GM12872 (cell line): ENCODE results near the gene PTPRK.

Experiments
- TF ChIP-seq, protein P1 (sequence below): IDR thresholded peaks from 3 replicates; pipeline ENCODE4 v1.5.1; 2011; ENCODE audit warnings: low read depth, mild to moderate bottlenecking, low read length, moderate library complexity; ENCODE audit not compliant: insufficient read depth

Gene PTPRK

DNA sequence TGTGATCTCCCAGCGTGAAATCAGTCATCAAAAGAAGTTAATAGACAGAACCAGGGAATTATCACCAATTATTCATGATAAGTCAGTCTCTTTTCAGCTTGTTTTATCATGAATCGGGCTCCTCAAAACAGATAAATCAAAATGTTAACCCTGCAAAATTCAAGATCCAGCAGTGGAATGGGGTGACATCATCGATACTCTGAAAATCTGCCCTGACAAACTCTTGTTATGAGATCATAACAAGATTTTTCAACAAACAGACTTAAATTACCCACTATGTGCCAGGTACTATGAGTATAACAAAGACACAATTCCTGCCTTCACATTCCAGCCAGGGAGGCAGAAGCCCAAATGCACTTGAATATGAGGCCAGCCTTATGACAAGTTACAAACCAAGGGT is 64.4 kb downstream of the PTPRK start:
- TF ChIP-seq, protein P1, sequence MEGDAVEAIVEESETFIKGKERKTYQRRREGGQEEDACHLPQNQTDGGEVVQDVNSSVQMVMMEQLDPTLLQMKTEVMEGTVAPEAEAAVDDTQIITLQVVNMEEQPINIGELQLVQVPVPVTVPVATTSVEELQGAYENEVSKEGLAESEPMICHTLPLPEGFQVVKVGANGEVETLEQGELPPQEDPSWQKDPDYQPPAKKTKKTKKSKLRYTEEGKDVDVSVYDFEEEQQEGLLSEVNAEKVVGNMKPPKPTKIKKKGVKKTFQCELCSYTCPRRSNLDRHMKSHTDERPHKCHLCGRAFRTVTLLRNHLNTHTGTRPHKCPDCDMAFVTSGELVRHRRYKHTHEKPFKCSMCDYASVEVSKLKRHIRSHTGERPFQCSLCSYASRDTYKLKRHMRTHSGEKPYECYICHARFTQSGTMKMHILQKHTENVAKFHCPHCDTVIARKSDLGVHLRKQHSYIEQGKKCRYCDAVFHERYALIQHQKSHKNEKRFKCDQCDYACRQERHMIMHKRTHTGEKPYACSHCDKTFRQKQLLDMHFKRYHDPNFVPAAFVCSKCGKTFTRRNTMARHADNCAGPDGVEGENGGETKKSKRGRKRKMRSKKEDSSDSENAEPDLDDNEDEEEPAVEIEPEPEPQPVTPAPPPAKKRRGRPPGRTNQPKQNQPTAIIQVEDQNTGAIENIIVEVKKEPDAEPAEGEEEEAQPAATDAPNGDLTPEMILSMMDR = no peak

- TF ChIP-seq, protein P1 = no peak
Measured at GRCh38 chr6:128452713-128453112, 67.7 kb downstream of the PTPRK start.

DNA sequence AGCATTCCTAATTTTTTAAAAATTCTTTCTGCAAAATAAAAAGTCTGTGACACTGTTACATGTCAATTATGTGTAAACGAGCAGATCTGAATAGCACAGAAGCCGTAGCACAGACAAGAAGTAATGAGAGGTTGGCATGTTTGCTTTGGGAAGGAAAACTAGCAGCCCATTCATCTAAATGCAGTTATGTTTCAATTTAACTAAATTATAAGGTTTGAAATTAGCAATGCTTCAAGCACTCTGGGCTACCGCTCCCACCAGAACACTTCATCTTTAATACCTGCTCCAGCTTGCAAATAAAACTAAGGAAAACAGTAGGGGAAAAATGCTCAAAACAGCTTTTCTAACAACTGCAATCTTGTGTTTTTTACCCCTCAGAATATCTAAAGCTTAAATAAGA is 73.9 kb downstream of the PTPRK start:
- TF ChIP-seq, protein P1 = no peak

DNA sequence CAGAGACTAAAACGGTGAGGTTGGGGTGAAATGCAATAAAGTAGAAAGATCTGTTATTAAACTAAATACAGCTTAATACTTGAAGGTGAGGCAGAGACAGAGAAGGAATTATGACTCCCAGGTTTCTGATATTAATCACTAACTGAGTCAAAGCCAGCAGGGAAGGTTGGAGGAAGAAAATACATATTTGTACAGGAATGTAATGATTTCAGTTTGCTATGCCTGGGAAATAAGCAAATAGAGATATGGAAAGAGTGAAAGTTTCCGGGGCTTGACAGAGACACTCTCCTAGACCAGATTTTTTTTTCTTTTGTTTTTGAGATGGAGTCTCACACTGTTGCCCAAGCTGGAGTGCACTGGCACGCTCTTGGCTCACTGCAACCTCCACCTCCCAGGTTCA is 76.8 kb downstream of the PTPRK start:
- TF ChIP-seq, protein P1 = no peak

- TF ChIP-seq, protein P1 = no peak
Measured at GRCh38 chr6:128439627-128440026, 80.8 kb downstream of the PTPRK start.

GRCh38 chr6:128438393-128438792 is 82.0 kb downstream of the PTPRK start:
- TF ChIP-seq, protein P1 = no peak

DNA sequence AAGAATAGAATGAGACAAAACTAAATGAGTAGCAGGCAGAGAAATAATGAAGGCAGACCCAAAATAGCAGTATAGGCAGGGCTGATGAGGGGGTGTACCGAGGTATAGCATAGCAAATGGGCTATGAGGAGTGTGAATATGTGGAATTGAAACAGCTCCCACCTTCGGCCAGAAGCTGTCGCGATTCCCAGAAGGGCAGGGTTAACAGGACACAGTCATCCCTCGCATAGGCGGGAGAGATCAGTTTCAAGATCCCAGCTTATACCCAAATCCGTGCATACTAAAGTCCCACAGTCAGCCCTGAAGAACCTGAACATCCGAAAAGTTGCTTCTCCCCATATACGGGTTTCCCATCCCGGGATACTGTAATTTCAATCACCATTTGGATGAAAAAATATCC is 82.7 kb downstream of the PTPRK start:
- TF ChIP-seq, protein P1 = no peak

DNA sequence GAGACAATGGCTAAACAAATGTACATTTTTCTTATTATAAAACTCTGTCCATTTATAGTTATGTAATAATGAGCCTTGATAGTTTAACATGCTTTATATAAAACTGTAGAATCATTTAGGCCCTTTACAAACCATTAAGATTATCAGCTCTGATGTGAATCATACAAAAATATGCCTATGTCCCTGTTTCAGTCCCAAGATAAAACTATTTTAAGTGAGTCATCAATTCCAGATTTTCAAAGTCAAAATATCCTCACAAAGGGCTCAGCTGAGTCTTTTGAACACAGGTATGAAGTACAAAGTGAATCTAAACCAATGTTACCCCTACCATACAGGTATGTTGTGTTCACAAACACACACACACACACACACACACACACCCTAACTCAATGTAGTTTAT is 88.0 kb downstream of the PTPRK start:
- TF ChIP-seq, protein P1 = no peak
